Occipital lobe (tissue), 2 donors: ENCODE measurements around the gene JADE3. TPM values are rescaled to one million over a fixed set of nuclear protein-coding genes. Genes with fewer than 3 reads are reported as not detected.

ENCODE experiments used
- DNase-seq: peaks from one replicate; lab custom pipeline; 2025; lab: John Stamatoyannopoulos, UW
- total RNA-seq: library from RNA; depleted of rRNA; stranded (reverse); fragments of >200 nt; gene quantifications from one replicate; pipeline ENCODE4 v1.2.3, GENCODE V29; 2014

The JADE3 gene
- total RNA-seq, 1 donor from 2014 or later: 10.5 TPM

DNA sequence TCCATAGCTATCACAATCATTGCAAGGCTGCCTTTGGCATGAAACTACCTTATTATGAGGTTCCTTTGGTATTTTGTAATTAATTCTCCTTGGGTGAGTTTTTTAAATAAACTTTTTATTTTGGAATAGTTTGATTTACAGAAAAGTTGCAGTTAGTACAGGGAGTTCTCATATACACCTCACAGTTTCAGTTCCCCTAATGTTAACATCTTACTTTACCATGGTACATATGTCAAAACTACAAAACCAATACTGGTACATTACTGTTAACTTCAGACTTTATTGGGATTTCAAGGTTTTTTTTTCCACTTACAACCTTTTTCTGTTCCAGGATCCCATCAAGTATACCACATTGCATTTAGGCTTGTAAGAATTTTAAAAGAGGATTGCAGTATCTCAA is 114.0 kb downstream of the JADE3 start:
- no peak for DNase-seq

GRCh38 chrX:47030339-47030738 is 118.1 kb downstream of the JADE3 start:
- no peak for DNase-seq

GRCh38 chrX:47047989-47048388 is 135.8 kb downstream of the JADE3 start:
- no peak for DNase-seq

- no peak for DNase-seq
Observed at GRCh38 chrX:47059142-47059874, 147.1 kb downstream of the JADE3 start.

GRCh38 chrX:47060708-47061107 is 148.5 kb downstream of the JADE3 start:
- DNase-seq: no peak

GRCh38 chrX:47061238-47061919 is 149.2 kb downstream of the JADE3 start:
- no peak for DNase-seq

GRCh38 chrX:47063179-47063578 is 151.0 kb downstream of the JADE3 start:
- DNase-seq: no peak

- DNase-seq: no peak
Observed at GRCh38 chrX:47068214-47068613, 156.0 kb downstream of the JADE3 start.

- DNase-seq: no peak
Observed at GRCh38 chrX:47068720-47069119, 156.5 kb downstream of the JADE3 start.

DNA sequence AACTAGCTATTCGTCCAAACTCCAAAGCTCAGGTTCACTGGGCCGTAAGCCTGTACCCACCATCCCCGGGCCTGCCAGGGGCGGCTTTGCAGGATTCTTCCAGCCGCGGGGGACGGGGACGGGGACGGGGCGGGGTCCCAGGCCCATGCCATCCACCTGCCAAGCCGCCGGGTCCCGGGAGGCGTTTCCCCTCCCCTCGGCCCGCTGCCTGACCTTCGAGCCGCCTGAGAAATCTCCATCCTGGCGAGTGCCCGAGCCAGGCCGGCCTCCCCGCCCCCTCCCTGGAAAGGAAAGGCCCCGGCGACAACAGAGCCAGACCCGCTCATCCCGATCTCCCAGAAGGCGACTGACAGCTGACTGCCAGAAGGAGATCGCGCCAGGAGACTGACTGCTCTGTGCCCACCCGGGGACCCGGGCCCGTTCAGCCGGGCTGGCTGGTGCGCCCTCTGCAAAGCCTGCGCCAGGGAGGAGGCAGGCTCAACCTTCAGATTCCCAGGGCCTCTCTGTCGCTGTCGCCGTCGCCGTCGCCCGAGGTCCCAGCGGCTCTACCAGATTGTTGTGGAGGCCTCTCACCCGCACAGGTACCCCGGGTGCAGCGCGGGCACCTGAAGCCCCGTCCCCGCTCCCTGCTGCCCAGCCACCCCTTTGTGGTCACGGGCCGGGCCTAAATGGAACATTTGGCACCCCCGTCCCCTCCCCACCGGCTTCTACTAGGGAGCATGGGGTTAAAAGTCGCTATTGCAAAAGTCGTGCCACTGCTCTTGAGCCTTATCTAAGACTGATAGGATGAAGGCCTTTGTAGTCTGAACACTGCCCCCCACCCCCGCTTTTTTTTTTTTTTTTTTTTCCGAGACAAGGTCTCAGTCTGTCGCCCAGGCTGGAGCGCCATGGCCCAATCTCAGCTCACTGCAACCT is 166.2 kb downstream of the JADE3 start, which contains the start of gene RGN:
Gene RGN, plus strand, starts transcription at position 315 of the 915 bp plus-strand sequence. CDS start 2,702 bp downstream, outside the sequence.
- no peak for DNase-seq

- no peak for DNase-seq
Observed at GRCh38 chrX:47080215-47080914, 168.1 kb downstream of the JADE3 start.

DNA sequence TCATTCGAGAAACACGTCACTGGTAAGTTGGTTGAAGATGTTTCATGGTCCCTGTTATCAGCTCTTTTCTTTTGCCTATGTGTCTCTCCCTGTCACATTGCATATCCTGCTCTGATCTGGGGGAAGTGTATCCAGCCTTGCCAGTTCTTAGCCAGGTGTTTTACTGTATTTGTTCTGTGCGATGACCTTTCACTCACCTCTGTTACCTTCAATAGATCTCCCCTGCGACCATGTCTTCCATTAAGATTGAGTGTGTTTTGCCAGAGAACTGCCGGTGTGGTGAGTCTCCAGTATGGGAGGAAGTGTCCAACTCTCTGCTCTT is 168.7 kb downstream of the JADE3 start:
- DNase-seq: no peak

GRCh38 chrX:47091149-47091775 is 179.0 kb downstream of the JADE3 start:
- no peak for DNase-seq

GRCh38 chrX:47093248-47093647 is 181.0 kb downstream of the JADE3 start:
- no peak for DNase-seq

GRCh38 chrX:47093860-47094259 is 181.6 kb downstream of the JADE3 start:
- no peak for DNase-seq

DNA sequence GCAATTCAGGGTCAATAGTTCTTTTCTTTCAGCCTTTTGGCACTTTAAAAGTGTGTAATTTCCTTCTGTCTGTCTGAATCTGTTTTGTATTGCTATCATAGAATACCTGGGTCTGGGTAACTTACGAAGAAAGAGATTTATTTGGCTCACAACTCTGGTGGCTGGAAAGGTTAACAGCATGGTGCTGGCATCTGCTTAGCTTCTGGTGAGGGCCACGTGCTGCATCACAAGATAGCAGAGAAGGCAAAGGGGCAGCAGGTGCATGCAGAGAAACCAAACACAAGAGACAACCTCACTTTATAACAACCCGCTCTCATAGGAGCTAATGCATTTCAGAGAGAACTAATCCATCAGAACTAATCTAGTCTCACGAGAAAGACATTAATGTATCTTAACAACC is 184.8 kb downstream of the JADE3 start:
- DNase-seq: no peak

- DNase-seq: no peak
Observed at GRCh38 chrX:47098338-47099094, 186.3 kb downstream of the JADE3 start.

GRCh38 chrX:47101206-47101605 is 189.0 kb downstream of the JADE3 start:
- no peak for DNase-seq
